ENCODE data around the gene TSR1.

The TSR1 gene

DNA sequence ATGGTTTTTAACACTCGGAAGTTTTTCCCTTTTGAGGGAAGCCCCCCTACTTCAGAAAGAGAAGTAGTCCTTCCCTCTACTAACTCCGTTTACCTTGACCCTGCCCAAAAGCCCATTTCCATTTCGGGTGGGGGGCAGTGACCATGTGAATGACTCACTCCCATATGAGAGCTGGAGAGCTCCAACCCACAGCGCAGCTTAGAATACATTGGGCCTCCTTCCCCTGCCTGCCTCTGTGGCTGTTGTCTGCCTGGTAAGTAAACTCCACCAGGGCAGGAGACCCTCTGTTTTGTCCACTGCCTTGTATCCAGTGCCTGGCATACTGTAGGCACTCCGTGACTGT lies 2.0 kb upstream of the TSR1 start:
- H3K36me3 ChIP-seq (replicated peaks), result peaks cover 18% of the 10 kb centered on the region
- TF ChIP-seq, protein P1, sequence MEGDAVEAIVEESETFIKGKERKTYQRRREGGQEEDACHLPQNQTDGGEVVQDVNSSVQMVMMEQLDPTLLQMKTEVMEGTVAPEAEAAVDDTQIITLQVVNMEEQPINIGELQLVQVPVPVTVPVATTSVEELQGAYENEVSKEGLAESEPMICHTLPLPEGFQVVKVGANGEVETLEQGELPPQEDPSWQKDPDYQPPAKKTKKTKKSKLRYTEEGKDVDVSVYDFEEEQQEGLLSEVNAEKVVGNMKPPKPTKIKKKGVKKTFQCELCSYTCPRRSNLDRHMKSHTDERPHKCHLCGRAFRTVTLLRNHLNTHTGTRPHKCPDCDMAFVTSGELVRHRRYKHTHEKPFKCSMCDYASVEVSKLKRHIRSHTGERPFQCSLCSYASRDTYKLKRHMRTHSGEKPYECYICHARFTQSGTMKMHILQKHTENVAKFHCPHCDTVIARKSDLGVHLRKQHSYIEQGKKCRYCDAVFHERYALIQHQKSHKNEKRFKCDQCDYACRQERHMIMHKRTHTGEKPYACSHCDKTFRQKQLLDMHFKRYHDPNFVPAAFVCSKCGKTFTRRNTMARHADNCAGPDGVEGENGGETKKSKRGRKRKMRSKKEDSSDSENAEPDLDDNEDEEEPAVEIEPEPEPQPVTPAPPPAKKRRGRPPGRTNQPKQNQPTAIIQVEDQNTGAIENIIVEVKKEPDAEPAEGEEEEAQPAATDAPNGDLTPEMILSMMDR (IDR thresholded peaks at IDR 0.05; ENCODE audit: low read depth, low read length, missing control alignments), result no peak
- H3K27ac ChIP-seq, result no peak overlapping the region
- peak overlapping the region; percentile 94 for H3K4me3 ChIP-seq (ENCODE audit: low read depth, low read length)
- H3K27me3 ChIP-seq (replicated peaks), result no peaks in the 10 kb centered on the region
- DNase-seq, result no peak
- in situ Hi-C loops (cut with HindIII; ENCODE audit: low pct_ligation_motif_present, low sequenced_read_pairs), result no loop called here

DNA sequence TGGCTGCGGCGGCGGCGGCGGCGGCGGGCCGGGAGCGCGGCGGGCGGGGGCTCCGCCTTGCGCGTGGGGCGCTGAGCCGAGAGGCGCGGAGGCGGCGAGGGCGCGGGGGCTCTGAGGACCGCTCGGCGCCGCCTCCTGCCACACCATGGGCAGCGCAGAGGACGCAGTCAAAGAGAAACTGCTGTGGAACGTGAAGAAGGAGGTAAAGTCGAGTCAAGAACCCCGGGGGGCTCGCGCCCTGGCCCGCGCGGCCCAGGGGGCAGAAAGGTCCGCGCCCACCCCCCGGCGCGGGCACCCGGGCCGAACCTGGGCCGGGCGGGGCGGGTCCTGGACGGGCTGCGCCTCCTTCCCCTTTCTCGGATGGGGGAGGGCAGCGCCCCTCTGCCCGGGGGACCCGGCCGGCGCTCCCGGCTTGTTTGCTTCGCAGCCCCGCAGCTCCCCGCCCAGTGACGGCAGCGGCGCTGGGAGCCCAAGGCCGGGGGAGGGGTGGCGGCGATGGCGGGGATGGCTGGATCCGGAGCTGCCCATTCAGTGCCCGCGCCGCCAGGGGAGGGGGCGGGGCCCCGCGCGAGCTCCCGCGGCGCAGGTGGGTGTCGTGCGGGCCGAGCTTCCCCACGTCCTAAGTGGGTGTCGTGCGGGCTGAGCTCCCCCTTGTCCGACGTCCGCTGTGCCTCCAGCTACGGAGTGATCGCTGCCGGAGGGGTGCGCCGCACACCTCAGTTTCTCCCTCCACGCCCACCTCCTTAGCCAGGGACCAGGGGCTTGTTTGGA lies 1.5 kb upstream of the TSR1 start:
- Histone ChIP-seq H3K27ac (peak overlapping the region; percentile 51), H3K36me3 (replicated peaks) (peaks cover 24% of the 10 kb centered on the region), H3K4me3 (ENCODE audit: low read depth, low read length) (peak overlapping the region; percentile 94), H3K27me3 (replicated peaks) (no peaks in the 10 kb centered on the region)
- in situ Hi-C loops (cut with HindIII; ENCODE audit: low pct_ligation_motif_present, low sequenced_read_pairs), result no loop called here
- DNase-seq, result no peak
- TF ChIP-seq, protein P1 (IDR thresholded peaks at IDR 0.05; ENCODE audit: low read depth, low read length, missing control alignments), result no peak

DNA sequence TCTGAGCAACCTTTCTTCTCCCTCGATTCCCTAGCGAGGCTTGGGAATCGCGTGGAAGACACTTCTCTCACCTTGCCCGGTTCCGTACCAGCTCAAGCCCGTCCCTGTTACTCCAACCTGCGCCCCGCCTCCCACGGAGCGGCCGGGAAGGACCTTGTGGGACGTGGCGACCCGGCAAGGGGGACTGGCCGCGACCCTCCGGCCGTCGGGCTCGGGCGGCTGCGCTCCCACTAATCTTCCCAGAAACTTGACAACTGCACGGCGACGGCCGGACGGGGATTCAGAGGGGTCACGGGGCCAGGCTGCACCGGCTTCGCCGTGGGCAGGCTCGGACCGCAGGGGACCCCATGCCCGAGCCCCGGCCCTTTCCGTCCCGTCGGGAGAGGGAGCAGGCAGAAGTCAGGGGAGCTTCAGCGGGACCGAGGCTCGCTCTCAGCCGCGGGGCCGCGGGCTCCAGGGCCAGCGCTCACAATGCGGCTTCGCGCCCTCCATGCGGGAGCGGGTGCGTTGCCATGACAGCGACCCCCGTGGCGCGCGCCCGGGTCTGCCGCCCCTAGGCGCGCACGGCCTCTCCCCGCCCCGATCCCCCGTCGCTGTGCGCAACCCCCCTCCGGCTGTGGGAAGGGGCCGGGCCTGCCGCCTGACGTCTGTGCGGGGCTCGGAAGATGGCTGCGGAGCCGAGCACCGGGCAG lies 741 bp upstream of the TSR1 start, which contains the start of gene SGSM2:
Gene SGSM2 (plus strand): TSS at position 650 of the 692 bp plus-strand sequence. CDS start 188 bp downstream, outside the sequence.
- TF ChIP-seq, protein P1 (IDR thresholded peaks at IDR 0.05; ENCODE audit: low read depth, low read length, missing control alignments), result no peak
- no peaks in the 10 kb centered on the region for H3K27me3 ChIP-seq (replicated peaks)
- H3K36me3 ChIP-seq (replicated peaks), result peaks cover 28% of the 10 kb centered on the region
- in situ Hi-C loops (cut with HindIII; ENCODE audit: low pct_ligation_motif_present, low sequenced_read_pairs), result no loop called here
- peak within 1 kb of the TSS; percentile 61 for H3K27ac ChIP-seq
- H3K4me3 ChIP-seq (ENCODE audit: low read depth, low read length), result peak within 1 kb of the TSS; percentile 94
- no peak for DNase-seq

DNA sequence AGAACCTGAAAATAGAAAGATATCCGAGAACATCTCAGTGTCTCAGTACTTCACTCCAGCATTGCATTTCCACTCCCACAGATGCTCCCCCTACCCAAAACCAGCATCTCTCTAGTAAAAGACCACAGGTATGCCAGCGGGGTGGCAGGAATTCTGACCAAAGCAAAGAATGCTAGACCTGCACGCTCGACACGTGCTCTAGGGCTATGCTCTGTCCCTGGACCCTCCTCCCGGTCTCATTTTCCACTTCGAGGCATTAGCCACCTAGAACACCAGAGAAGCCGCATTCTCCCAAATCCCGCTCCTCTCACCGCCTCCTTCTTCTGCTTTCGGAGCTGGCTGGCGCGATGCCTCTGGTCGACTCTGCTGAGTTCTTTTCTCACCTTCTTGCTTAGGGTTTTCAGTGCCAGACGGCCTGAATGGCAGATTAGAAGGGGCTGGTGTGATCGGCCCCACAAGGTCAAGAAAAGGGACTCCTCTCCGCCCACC lies 487 bp downstream of the TSR1 start:
- Histone ChIP-seq H3K27me3 (replicated peaks) (no peaks in the 10 kb centered on the region), H3K4me3 (ENCODE audit: low read depth, low read length) (peak overlapping the region; percentile 94), H3K36me3 (replicated peaks) (peaks cover 41% of the 10 kb centered on the region), H3K27ac (peak overlapping the region; percentile 61)
- in situ Hi-C loops (cut with HindIII; ENCODE audit: low pct_ligation_motif_present, low sequenced_read_pairs), result no loop called here
- TF ChIP-seq, protein P1 (IDR thresholded peaks at IDR 0.05; ENCODE audit: low read depth, low read length, missing control alignments), result no peak
- DNase-seq, result no peak

DNA sequence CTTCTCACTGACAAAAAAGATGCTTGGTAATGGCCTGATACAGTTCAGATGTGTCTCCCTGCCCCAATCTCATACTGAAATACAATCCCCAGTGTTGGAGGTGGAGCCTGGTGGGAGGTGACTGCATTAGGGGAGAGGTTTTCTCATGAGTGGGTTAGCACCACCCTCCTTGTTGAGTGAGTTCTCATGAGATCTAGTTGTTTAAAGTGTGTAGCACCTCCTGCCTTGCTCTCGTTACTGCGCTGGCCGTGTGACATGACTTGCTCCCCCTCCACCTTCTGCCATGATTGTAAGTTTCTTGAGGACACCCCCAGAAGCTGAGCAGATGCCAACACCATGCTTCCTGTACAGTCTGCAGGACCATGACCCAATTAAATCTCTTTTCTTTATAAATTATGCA lies 5.0 kb downstream of the TSR1 start:
- TF ChIP-seq, protein P1 (IDR thresholded peaks at IDR 0.05; ENCODE audit: low read depth, low read length, missing control alignments), result peak; percentile 7
- Histone ChIP-seq H3K27ac (no peak overlapping the region), H3K4me3 (ENCODE audit: low read depth, low read length) (no peak overlapping the region), H3K36me3 (replicated peaks) (peaks cover 67% of the 10 kb centered on the region), H3K27me3 (replicated peaks) (no peaks in the 10 kb centered on the region)
- in situ Hi-C loops (cut with HindIII; ENCODE audit: low pct_ligation_motif_present, low sequenced_read_pairs), result no loop called here
- DNase-seq, result no peak

All from brain microvascular endothelial cell (primary cell).